A549 (cell line): Measurements from ENCODE around the gene LPAR1. TPM values are rescaled to one million over a fixed set of nuclear protein-coding genes. Genes with fewer than 3 reads are reported as not detected.
A peak's percentile ranks its signal among the peaks of the same experiment; 100 is the strongest.

ENCODE experiments used
- ATAC-seq, 2 experiments: fragments of 200-7000 bp in 1 of 2; fragments of >200 bp in 1 of 2; cut with Nextera tagmentation in 1 of 2; cut with Tn5 transposase in 1 of 2; 3 replicates each; pipeline versions ENCODE4 v1.8.0 to v1.9.1; 2018 to 2020; ENCODE audit warnings: mild to moderate bottlenecking in 1 of 2, moderate library complexity in 1 of 2
- CTCF ChIA-PET: fragments of 300-600 bp; sonication (Branson Sonifier 250); formaldehyde crosslinking; extraction: SDS; loops from one replicate; lab custom pipeline; 2021; ENCODE audit warnings: antibody characterized with exemption, inconsistent platforms; lab: Yijun Ruan, JAX
- POLR2A ChIA-PET: fragments of 350-600 bp; formaldehyde crosslinking; extraction: SDS; loops from one replicate; lab custom pipeline; 2021; ENCODE audit warnings: antibody characterized with exemption, inconsistent platforms; lab: Yijun Ruan, JAX
- DNase-seq, 2 experiments: peaks; one replicate each; pipeline versions ENCODE4 v3.0.0 to v3.0.0-alpha.2; 2011 to 2016; ENCODE audit warnings: low read depth in 1 of 2, low spot score in 1 of 2
- FAIRE-seq: peaks from 2 replicates; lab custom pipeline; 2011; peaks lifted over from hg19 to GRCh38; lab: Jason Lieb, UNC
- H3K27ac ChIP-seq, 2 experiments: fragments of >200 bp; sonication (Bioruptor Twin); formaldehyde crosslinking; 3 replicates each; pipeline ENCODE4 v1.5.1; 2016 to 2017
- H3K4me1 ChIP-seq: fragments of >200 bp; sonication (Bioruptor Twin); formaldehyde crosslinking; 3 replicates; pipeline ENCODE4 v1.6.1; 2016
- H3K4me2 ChIP-seq: fragments of >200 bp; sonication (Bioruptor Twin); formaldehyde crosslinking; 3 replicates; pipeline ENCODE4 v1.6.1; 2016
- H3K4me3 ChIP-seq: fragments of >200 bp; sonication (Bioruptor Twin); formaldehyde crosslinking; 3 replicates; pipeline ENCODE4 v1.5.1; 2016
- H3K9me3 ChIP-seq: fragments of >200 bp; sonication (Bioruptor Twin); formaldehyde crosslinking; 3 replicates; pipeline ENCODE4 v1.6.1; 2016
- BCL3 ChIP-seq: fragments of >200 bp; sonication (Bioruptor Twin); formaldehyde crosslinking; IDR thresholded peaks from 3 replicates; pipeline ENCODE4 v1.6.1; 2016
- CEBPB ChIP-seq, 2 experiments: fragments of >200 bp in 1 of 2; sonication (Bioruptor Twin) in 1 of 2; formaldehyde crosslinking in 1 of 2; IDR thresholded peaks; 2 replicates each; pipeline ENCODE4 v1.6.1; 2012 to 2016
- EP300 ChIP-seq, 2 experiments: fragments of >200 bp; sonication (Bioruptor Twin); formaldehyde crosslinking; IDR thresholded peaks; 2 replicates in 1 of 2; 3 replicates in 1 of 2; pipeline ENCODE4 v1.6.1; 2016 to 2017
- ESRRA ChIP-seq: fragments of 150-350 bp; IDR thresholded peaks from 2 replicates; pipeline ENCODE4 v1.6.1; 2014; ENCODE audit warnings: mild to moderate bottlenecking, low read length, borderline replicate concordance
- FOSL2 ChIP-seq, 2 experiments: fragments of 450-650 bp in 1 of 2; fragments of >200 bp in 1 of 2; sonication (Bioruptor Twin) in 1 of 2; formaldehyde crosslinking; IDR thresholded peaks; 2 replicates each; pipeline versions ENCODE4 v1.5.0 to v1.6.1; 2016 to 2020; ENCODE audit warnings: mild to moderate bottlenecking in 1 of 2, moderate library complexity in 1 of 2
- GATA3 ChIP-seq: IDR thresholded peaks from 2 replicates; pipeline ENCODE4 v1.6.1; 2012; ENCODE audit warnings: borderline replicate concordance
- JUNB ChIP-seq: fragments of >200 bp; sonication (Bioruptor Twin); formaldehyde crosslinking; IDR thresholded peaks from 2 replicates; pipeline ENCODE4 v1.6.1; 2016
- KDM5A ChIP-seq: fragments of 200-600 bp; sonication (generic); IDR thresholded peaks from 2 replicates; pipeline ENCODE4 v1.6.1; 2016; ENCODE audit warnings: antibody characterized with exemption, mild to moderate bottlenecking
- MAFK ChIP-seq: fragments of 450-650 bp; IDR thresholded peaks from 2 replicates; pipeline ENCODE4 v1.6.1; 2014; ENCODE audit not compliant: partially characterized antibody
- MAZ ChIP-seq: fragments of 150-350 bp; IDR thresholded peaks from 2 replicates; pipeline ENCODE4 v1.6.1; 2014; ENCODE audit warnings: antibody characterized with exemption, low read depth, low read length, borderline replicate concordance
- RAD21 ChIP-seq, 2 experiments: fragments of >200 bp in 1 of 2; sonication (Bioruptor Twin) in 1 of 2; formaldehyde crosslinking in 1 of 2; IDR thresholded peaks in 1 of 2; conservative IDR thresholded peaks in 1 of 2; 2 replicates in 1 of 2; 3 replicates in 1 of 2; pipeline ENCODE4 v1.6.1; 2012 to 2018; ENCODE audit warnings: inconsistent platforms in 1 of 2
- RCOR1 ChIP-seq: fragments of 150-350 bp; IDR thresholded peaks from 2 replicates; pipeline ENCODE4 v1.6.1; 2014; ENCODE audit warnings: antibody characterized with exemption, low read length, low read depth
- REST ChIP-seq: fragments of 200-600 bp; sonication (generic); IDR thresholded peaks from 2 replicates; pipeline ENCODE4 v1.6.1; 2016; ENCODE audit warnings: antibody characterized with exemption, mild to moderate bottlenecking, moderate library complexity
- ZC3H11A ChIP-seq: fragments of 450-650 bp; IDR thresholded peaks from 2 replicates; pipeline ENCODE4 v1.6.1; 2014; ENCODE audit warnings: antibody characterized with exemption, mild to moderate bottlenecking
- ZFP36 ChIP-seq: fragments of 450-650 bp; IDR thresholded peaks from 2 replicates; pipeline ENCODE4 v1.6.1; 2014; ENCODE audit warnings: borderline replicate concordance; ENCODE audit not compliant: partially characterized antibody
- ZNF302 ChIP-seq: fragments of 250-450 bp; sonication (Bioruptor Pico); IDR thresholded peaks from 2 replicates; pipeline ENCODE4 v1.9.0; 2021; ENCODE audit warnings: inconsistent platforms, mild to moderate bottlenecking, moderate library complexity
- ZSCAN20 ChIP-seq: fragments of 250-450 bp; sonication (Bioruptor Pico); IDR thresholded peaks from 2 replicates; pipeline ENCODE4 v1.8.0; 2022; ENCODE audit warnings: mild to moderate bottlenecking, moderate library complexity
- WGBS: methylation state at CpG from one replicate; pipeline ENCODE4 v1.1.6; 2017; ENCODE audit errors: missing lambda C conversion rate; 5-methylcytosine and 5-hydroxymethylcytosine counted together
- polyA plus RNA-seq, 4 experiments: library from polyadenylated mRNA; depleted of rRNA in 3 of 4; stranded (reverse); fragments of >200 nt; fragmentation: RNase III in 1 of 4; extraction: RNeasy Plus Mini Kit Qiagen cat#74134 plus additional on column Dnase treatment in 1 of 4; gene quantifications; 2 replicates in 3 of 4; 3 replicates in 1 of 4; pipeline ENCODE4 v1.2.3, GENCODE V29; 2011 to 2017
- TF ChIP-seq, protein P1 (sequence below): fragments of 250-450 bp; sonication (Bioruptor Pico); IDR thresholded peaks from 2 replicates; pipeline ENCODE4 v1.5.0; 2021; ENCODE audit warnings: mild to moderate bottlenecking, moderate library complexity, borderline replicate concordance
- TF ChIP-seq, protein P2 (sequence below): fragments of >200 bp; sonication (Bioruptor Twin); formaldehyde crosslinking; IDR thresholded peaks from 2 replicates; pipeline ENCODE4 v1.6.1; 2016
- TF ChIP-seq, protein P3 (sequence below): fragments of 250-450 bp; sonication (Bioruptor Pico); IDR thresholded peaks from 2 replicates; pipeline ENCODE4 v1.5.0; 2020; ENCODE audit warnings: low read depth, mild to moderate bottlenecking, moderate library complexity

LPAR1 gene
- polyA plus RNA-seq, 2 of the 4 experiments (the other 2 are of a cell fraction) = 15.8 to 33.7 TPM

DNA sequence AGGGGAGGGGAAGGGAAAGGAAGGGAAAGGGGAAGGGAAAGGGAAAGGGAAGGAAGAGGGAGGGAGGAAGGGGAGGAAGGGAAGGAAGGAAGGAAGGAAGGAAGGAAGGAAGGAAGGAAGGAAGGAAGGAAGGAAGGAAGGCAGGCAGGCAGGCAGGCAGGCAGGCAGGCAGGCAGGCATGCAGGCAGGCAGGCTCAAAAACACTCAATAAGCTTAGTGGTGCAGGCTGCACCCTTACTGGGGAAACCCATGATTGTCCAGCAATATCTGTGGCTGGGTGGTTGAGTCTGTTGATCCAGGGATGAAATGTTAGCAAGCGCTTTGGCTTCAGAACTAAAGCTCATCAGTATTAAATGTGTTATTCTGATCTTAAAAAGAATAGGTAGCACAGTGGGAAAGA is 145.6 kb downstream of the LPAR1 start:
- Histone ChIP-seq H3K4me2 (no peak overlapping the region), H3K4me3 (no peak overlapping the region), H3K27ac (peak overlapping the region; percentile 64 to 80; a peak in 5 of 6 replicates), H3K9me3 (0 out of 3 replicates have a peak, but pooled peaks cover 3% of the 10 kb centered on the region), H3K4me1 (peaks cover 18% of the 10 kb centered on the region)
- ChIA-PET CTCF (no interaction called here), POLR2A (no interaction called here)
- FAIRE-seq = no peak
- DNase-seq = no peak
- no peak for TF ChIP-seq REST
- no peak for TF ChIP-seq KDM5A
- peak; percentile 26 for TF ChIP-seq ZFP36
- no peak for TF ChIP-seq ZSCAN20 (CRISPR knock-in tag)
- WGBS = 88% methylated on average over 1 of the region's 1 CpG
- ATAC-seq = no peak

- Histone ChIP-seq H3K27ac (peak overlapping the region; percentile 64 to 80), H3K4me3 (no peak overlapping the region; the same call in 2 of the 3 replicates), H3K4me2 (peak overlapping the region; percentile 61), H3K9me3 (no peaks in the 10 kb centered on the region), H3K4me1 (peaks cover 27% of the 10 kb centered on the region)
- CTCF ChIA-PET = no interaction called here
- DNase-seq (peak in 1 of 2 experiments; percentile 51), FAIRE-seq (peak; percentile 68), ATAC-seq (peak in 1 of 2 experiments; percentile 62; a peak in 3 of 6 replicates)
- TF ChIP-seq CEBPB (IDR thresholded peaks at IDR 0.05) (peak; percentile 34 to 41; a peak in 1 of 4 replicates), ZNF302 (CRISPR knock-in tag) (no peak), EP300 (IDR thresholded peaks at IDR 0.05) (peak in 1 of 2 experiments; percentile 45; a peak in 1 of 5 replicates), ESRRA (no peak), ZSCAN20 (CRISPR knock-in tag) (no peak), ZFP36 (no peak), ZC3H11A (no peak), RCOR1 (no peak), BCL3 (0 out of 3 replicates have a peak, but pooled peaks have one; percentile 35), MAFK (peak; percentile 62), GATA3 (peak; percentile 62; the same call in 1 of the 2 replicates), JUNB (peak; percentile 67), MAZ (no peak), FOSL2 (IDR thresholded peaks at IDR 0.05) (0 out of 2 replicates have a peak, but pooled peaks have one; percentile 35), FOSL2 (CRISPR knock-in tag; IDR thresholded peaks at IDR 0.05) (peak; percentile 74), RAD21 (conservative IDR thresholded peaks at IDR 0.05 in 1 of 2, IDR thresholded peaks at IDR 0.05 in 1 of 2) (peak in 1 of 2 experiments; percentile 39; a peak in 1 of 5 replicates)
- TF ChIP-seq, protein P1, sequence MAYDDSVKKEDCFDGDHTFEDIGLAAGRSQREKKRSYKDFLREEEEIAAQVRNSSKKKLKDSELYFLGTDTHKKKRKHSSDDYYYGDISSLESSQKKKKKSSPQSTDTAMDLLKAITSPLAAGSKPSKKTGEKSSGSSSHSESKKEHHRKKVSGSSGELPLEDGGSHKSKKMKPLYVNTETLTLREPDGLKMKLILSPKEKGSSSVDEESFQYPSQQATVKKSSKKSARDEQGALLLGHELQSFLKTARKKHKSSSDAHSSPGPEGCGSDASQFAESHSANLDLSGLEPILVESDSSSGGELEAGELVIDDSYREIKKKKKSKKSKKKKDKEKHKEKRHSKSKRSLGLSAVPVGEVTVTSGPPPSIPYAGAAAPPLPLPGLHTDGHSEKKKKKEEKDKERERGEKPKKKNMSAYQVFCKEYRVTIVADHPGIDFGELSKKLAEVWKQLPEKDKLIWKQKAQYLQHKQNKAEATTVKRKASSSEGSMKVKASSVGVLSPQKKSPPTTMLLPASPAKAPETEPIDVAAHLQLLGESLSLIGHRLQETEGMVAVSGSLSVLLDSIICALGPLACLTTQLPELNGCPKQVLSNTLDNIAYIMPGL (CRISPR knock-in tag) = no peak
- TF ChIP-seq, protein P2, sequence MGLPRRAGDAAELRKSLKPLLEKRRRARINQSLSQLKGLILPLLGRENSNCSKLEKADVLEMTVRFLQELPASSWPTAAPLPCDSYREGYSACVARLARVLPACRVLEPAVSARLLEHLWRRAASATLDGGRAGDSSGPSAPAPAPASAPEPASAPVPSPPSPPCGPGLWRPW = 0 out of 2 replicates have a peak, but pooled peaks have one; percentile 44
- TF ChIP-seq, protein P3, sequence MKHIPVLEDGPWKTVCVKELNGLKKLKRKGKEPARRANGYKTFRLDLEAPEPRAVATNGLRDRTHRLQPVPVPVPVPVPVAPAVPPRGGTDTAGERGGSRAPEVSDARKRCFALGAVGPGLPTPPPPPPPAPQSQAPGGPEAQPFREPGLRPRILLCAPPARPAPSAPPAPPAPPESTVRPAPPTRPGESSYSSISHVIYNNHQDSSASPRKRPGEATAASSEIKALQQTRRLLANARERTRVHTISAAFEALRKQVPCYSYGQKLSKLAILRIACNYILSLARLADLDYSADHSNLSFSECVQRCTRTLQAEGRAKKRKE = no peak
- 34% methylated on average over 3 of the region's 3 CpGs for WGBS
- POLR2A ChIA-PET = no interaction called here
Observed at GRCh38 chr9:110891760-110892159, 146.5 kb downstream of the LPAR1 start.
